ENCODE measurements around the gene PDE4D. TPM values are rescaled to one million over a fixed set of nuclear protein-coding genes. Genes with fewer than 3 reads are reported as not detected.

Gene PDE4D
- total RNA-seq, 2 experiments from 2014 or later: 75.5 to 80.7 TPM

GRCh38 chr5:59779453-59779852 lies 114.1 kb downstream of the PDE4D start:
- POLR2A ChIA-PET: no interaction called here
- no peak for TF ChIP-seq CTCF (IDR thresholded peaks at IDR 0.05)
- H3K27ac Mint-ChIP-seq: no peak overlapping the region
- no peaks in the 10 kb centered on the region for H3K36me3 Mint-ChIP-seq (ENCODE audit: low read depth)
- CTCF ChIA-PET: no interaction called here
- peaks cover 2% of the 10 kb centered on the region for H3K27me3 Mint-ChIP-seq
- no peaks in the 10 kb centered on the region for H3K9me3 Mint-ChIP-seq
- intact Hi-C loops (cut with micrococcal nuclease): no loop called here
- no peaks in the 10 kb centered on the region for H3K4me1 Mint-ChIP-seq (ENCODE audit: low read depth)
- no peak for ATAC-seq
- no peak overlapping the region for H3K4me3 Mint-ChIP-seq
- DNase-seq: no peak

GRCh38 chr5:59777028-59777427 lies 116.5 kb downstream of the PDE4D start:
- H3K4me3 Mint-ChIP-seq: no peak overlapping the region
- CTCF ChIA-PET: interaction anchor here (1.1 kb wide), 1 partner anchor 18 kb away, joined by 3 read pairs; no protein-coding TSS in a partner anchor

GRCh38 chr5:59773294-59773693 lies 120.2 kb downstream of the PDE4D start:
- ChIA-PET CTCF (no interaction called here), POLR2A (no interaction called here)
- intact Hi-C loops (cut with micrococcal nuclease): no loop called here
- peaks cover 16% of the 10 kb centered on the region for H3K27me3 Mint-ChIP-seq
- H3K4me1 Mint-ChIP-seq (ENCODE audit: low read depth): peaks cover 5% of the 10 kb centered on the region
- no peaks in the 10 kb centered on the region for H3K36me3 Mint-ChIP-seq (ENCODE audit: low read depth)
- ATAC-seq (no peak), DNase-seq (no peak)
- no peak for TF ChIP-seq CTCF (IDR thresholded peaks at IDR 0.05)
- H3K4me3 Mint-ChIP-seq: no peak overlapping the region
- H3K27ac Mint-ChIP-seq: no peak overlapping the region
- H3K9me3 Mint-ChIP-seq: no peaks in the 10 kb centered on the region

More at GRCh38 chr5:59777028-59777427, 116.5 kb downstream of the PDE4D start:
- Mint-ChIP-seq H3K27ac (no peak overlapping the region), H3K4me1 (ENCODE audit: low read depth) (no peaks in the 10 kb centered on the region), H3K9me3 (no peaks in the 10 kb centered on the region), H3K27me3 (peaks cover 2% of the 10 kb centered on the region), H3K36me3 (ENCODE audit: low read depth) (no peaks in the 10 kb centered on the region)
- DNase-seq: no peak
- no peak for TF ChIP-seq CTCF (IDR thresholded peaks at IDR 0.05)
- ATAC-seq: no peak
- POLR2A ChIA-PET: no interaction called here
- intact Hi-C loops (cut with micrococcal nuclease): no loop called here

GRCh38 chr5:59772757-59773156 lies 120.8 kb downstream of the PDE4D start:
- TF ChIP-seq CTCF (IDR thresholded peaks at IDR 0.05): no peak
- H3K27me3 Mint-ChIP-seq: peaks cover 22% of the 10 kb centered on the region
- H3K4me3 Mint-ChIP-seq: no peak overlapping the region
- H3K27ac Mint-ChIP-seq: no peak overlapping the region
- intact Hi-C loops (cut with micrococcal nuclease): no loop called here
- ATAC-seq (no peak), DNase-seq (no peak)
- H3K4me1 Mint-ChIP-seq (ENCODE audit: low read depth): peaks cover 5% of the 10 kb centered on the region
- no peaks in the 10 kb centered on the region for H3K9me3 Mint-ChIP-seq
- ChIA-PET CTCF (no interaction called here), POLR2A (no interaction called here)
- H3K36me3 Mint-ChIP-seq (ENCODE audit: low read depth): no peaks in the 10 kb centered on the region

GRCh38 chr5:59772206-59772605 lies 121.3 kb downstream of the PDE4D start:
- no peak for DNase-seq
- TF ChIP-seq CTCF (IDR thresholded peaks at IDR 0.05): no peak
- ChIA-PET POLR2A (no interaction called here), CTCF (no interaction called here)
- ATAC-seq: no peak
- Mint-ChIP-seq H3K4me1 (ENCODE audit: low read depth) (peaks cover 5% of the 10 kb centered on the region), H3K27ac (no peak overlapping the region), H3K4me3 (no peak overlapping the region), H3K9me3 (no peaks in the 10 kb centered on the region), H3K27me3 (peaks cover 25% of the 10 kb centered on the region), H3K36me3 (ENCODE audit: low read depth) (no peaks in the 10 kb centered on the region)
- intact Hi-C loops (cut with micrococcal nuclease): no loop called here
